WTC11 (cell line): Measurements from ENCODE around the gene PHC3. TPM values are rescaled to one million over a fixed set of nuclear protein-coding genes. Genes with fewer than 3 reads are reported as not detected.

Source experiments
- ATAC-seq: fragments of 200-7000 bp; cut with Tn5 transposase; 2 replicates; pipeline ENCODE4 v1.10.0; 2021; ENCODE audit warnings: mild to moderate bottlenecking, moderate library complexity
- CTCF ChIA-PET: fragments of 300-600 bp; sonication (Branson Sonifier 250); formaldehyde crosslinking; loops from one replicate; lab custom pipeline; 2021; ENCODE audit warnings: antibody characterized with exemption; lab: Charles Lee
- POLR2A ChIA-PET: fragments of 350-600 bp; sonication (Branson Sonifier 250); formaldehyde crosslinking; loops from one replicate; lab custom pipeline; 2021; ENCODE audit warnings: antibody characterized with exemption; lab: Charles Lee
- DNase-seq: peaks from one replicate; pipeline ENCODE4 v3.0.0; 2021; ENCODE audit warnings: low spot score
- H3K27ac Mint-ChIP-seq: 2 replicates; pipeline ENCODE4 v1.8.0; 2021; ENCODE audit warnings: mixed read lengths
- H3K27me3 Mint-ChIP-seq: 2 replicates; pipeline ENCODE4 v1.8.0; 2021; ENCODE audit warnings: low read depth, mild to moderate bottlenecking, moderate library complexity, mixed read lengths
- H3K36me3 Mint-ChIP-seq: 2 replicates; pipeline ENCODE4 v1.8.0; 2021; ENCODE audit warnings: mixed read lengths
- H3K4me1 Mint-ChIP-seq: 2 replicates; pipeline ENCODE4 v1.8.0; 2022; ENCODE audit warnings: mixed read lengths
- H3K4me3 Mint-ChIP-seq: 2 replicates; pipeline ENCODE4 v1.8.0; 2021; ENCODE audit warnings: mild to moderate bottlenecking, moderate library complexity, mixed read lengths
- H3K9me3 Mint-ChIP-seq: 2 replicates; pipeline ENCODE4 v1.8.0; 2021; ENCODE audit warnings: mixed read lengths
- AR ChIP-seq: fragments of 250-450 bp; sonication (Bioruptor Pico); IDR thresholded peaks from 2 replicates; pipeline ENCODE4 v1.9.0; 2021; ENCODE audit warnings: mild to moderate bottlenecking
- E2F1 ChIP-seq: sonication (generic); formaldehyde crosslinking; IDR thresholded peaks from 2 replicates; pipeline ENCODE4 v1.8.0; 2022; ENCODE audit warnings: mild to moderate bottlenecking, missing genetic modification reagents
- ETV6 ChIP-seq: sonication (generic); formaldehyde crosslinking; IDR thresholded peaks from 2 replicates; pipeline ENCODE4 v1.8.1; 2022; ENCODE audit warnings: mild to moderate bottlenecking, missing genetic modification reagents
- FOXJ3 ChIP-seq: sonication (generic); formaldehyde crosslinking; IDR thresholded peaks from 2 replicates; pipeline ENCODE4 v1.9.0; 2021; ENCODE audit warnings: missing genetic modification reagents, mild to moderate bottlenecking, borderline replicate concordance
- FOXK1 ChIP-seq: sonication (generic); formaldehyde crosslinking; IDR thresholded peaks from 2 replicates; pipeline ENCODE4 v1.8.0; 2022; ENCODE audit warnings: mild to moderate bottlenecking, moderate library complexity, missing genetic modification reagents
- HMGA2 ChIP-seq: fragments of 250-450 bp; sonication (Bioruptor Pico); IDR thresholded peaks from 2 replicates; pipeline ENCODE4 v1.4.0; 2021; ENCODE audit warnings: mild to moderate bottlenecking, moderate library complexity
- JAZF1 ChIP-seq: fragments of 250-450 bp; sonication (Bioruptor Pico); IDR thresholded peaks from 2 replicates; pipeline ENCODE4 v1.9.0; 2021; ENCODE audit warnings: moderate library complexity, mild to moderate bottlenecking, inconsistent platforms
- JUN ChIP-seq: sonication (generic); formaldehyde crosslinking; IDR thresholded peaks from 2 replicates; pipeline ENCODE4 v1.8.0; 2023; ENCODE audit warnings: mild to moderate bottlenecking, missing genetic modification reagents
- NFE2L1 ChIP-seq: sonication (generic); formaldehyde crosslinking; IDR thresholded peaks from 2 replicates; pipeline ENCODE4 v1.8.1; 2023; ENCODE audit warnings: missing genetic modification reagents
- PRDM15 ChIP-seq: sonication (generic); formaldehyde crosslinking; IDR thresholded peaks from 2 replicates; pipeline ENCODE4 v1.8.0; 2022; ENCODE audit warnings: missing genetic modification reagents
- PRRX2 ChIP-seq: fragments of 250-450 bp; sonication (Bioruptor Pico); IDR thresholded peaks from 2 replicates; pipeline ENCODE4 v1.8.0; 2021; ENCODE audit warnings: mild to moderate bottlenecking
- RORB ChIP-seq: fragments of 250-450 bp; sonication (Bioruptor Pico); IDR thresholded peaks from 2 replicates; pipeline ENCODE4 v1.9.0; 2021; ENCODE audit warnings: mild to moderate bottlenecking
- TCF7 ChIP-seq: sonication (generic); formaldehyde crosslinking; IDR thresholded peaks from 2 replicates; pipeline ENCODE4 v1.8.0; 2022; ENCODE audit warnings: mild to moderate bottlenecking, low read depth, missing genetic modification reagents, moderate library complexity
- TEAD1 ChIP-seq: sonication (generic); formaldehyde crosslinking; IDR thresholded peaks from 2 replicates; pipeline ENCODE4 v1.8.0; 2022; ENCODE audit warnings: mild to moderate bottlenecking, missing genetic modification reagents
- TP53 ChIP-seq: sonication (generic); formaldehyde crosslinking; IDR thresholded peaks from 2 replicates; pipeline ENCODE4 v1.8.1; 2023; ENCODE audit warnings: mild to moderate bottlenecking, missing genetic modification reagents
- ZNF263 ChIP-seq: sonication (generic); formaldehyde crosslinking; IDR thresholded peaks from 2 replicates; pipeline ENCODE4 v1.8.1; 2022; ENCODE audit warnings: low read depth, mild to moderate bottlenecking, moderate library complexity, missing genetic modification reagents
- total RNA-seq: library from RNA; stranded (reverse); gene quantifications from 3 replicates; pipeline ENCODE4 v1.2.3, GENCODE V29; 2021
- TF ChIP-seq, protein P1 (sequence below): fragments of 250-450 bp; sonication (Bioruptor Pico); IDR thresholded peaks from 2 replicates; pipeline ENCODE4 v1.8.0; 2021; ENCODE audit warnings: mild to moderate bottlenecking

The PHC3 gene
- total RNA-seq, 1 experiment from 2014 or later = 27.8 TPM

DNA sequence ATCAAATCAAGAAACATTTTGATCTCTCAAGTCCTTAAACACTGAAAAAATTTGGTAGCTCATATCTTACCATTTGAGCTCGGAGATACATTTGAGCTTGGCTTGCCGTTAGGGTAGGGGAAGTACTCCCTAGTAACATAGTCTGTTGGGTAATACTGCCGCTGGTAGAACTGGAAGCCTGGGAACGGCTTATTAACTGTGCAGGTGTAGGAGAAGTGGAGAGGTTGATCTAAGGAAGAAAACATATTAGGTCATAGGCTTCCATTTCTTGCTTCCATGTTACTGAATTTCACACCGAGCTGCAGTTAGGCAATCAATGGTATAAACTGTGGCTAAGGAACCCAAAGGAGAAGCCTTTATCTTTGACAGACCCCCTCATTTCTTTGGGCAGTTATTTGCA is 32.5 kb downstream of the PHC3 start:
- H3K4me3 Mint-ChIP-seq = no peak overlapping the region
- H3K27ac Mint-ChIP-seq = no peak overlapping the region
- H3K36me3 Mint-ChIP-seq = peaks cover 10% of the 10 kb centered on the region
- CTCF ChIA-PET = no interaction called here
- DNase-seq (no peak), ATAC-seq (no peak)
- H3K4me1 Mint-ChIP-seq = peaks cover 10% of the 10 kb centered on the region
- POLR2A ChIA-PET = interaction anchor here (1.0 kb wide), 1 partner anchor 25 kb away, joined by 4 read pairs; no protein-coding TSS in a partner anchor
- TF ChIP-seq PRRX2 (CRISPR knock-in tag) (no peak), NFE2L1 (CRISPR knock-in tag) (no peak), HMGA2 (no peak)
- no peaks in the 10 kb centered on the region for H3K9me3 Mint-ChIP-seq
- H3K27me3 Mint-ChIP-seq = no peaks in the 10 kb centered on the region

DNA sequence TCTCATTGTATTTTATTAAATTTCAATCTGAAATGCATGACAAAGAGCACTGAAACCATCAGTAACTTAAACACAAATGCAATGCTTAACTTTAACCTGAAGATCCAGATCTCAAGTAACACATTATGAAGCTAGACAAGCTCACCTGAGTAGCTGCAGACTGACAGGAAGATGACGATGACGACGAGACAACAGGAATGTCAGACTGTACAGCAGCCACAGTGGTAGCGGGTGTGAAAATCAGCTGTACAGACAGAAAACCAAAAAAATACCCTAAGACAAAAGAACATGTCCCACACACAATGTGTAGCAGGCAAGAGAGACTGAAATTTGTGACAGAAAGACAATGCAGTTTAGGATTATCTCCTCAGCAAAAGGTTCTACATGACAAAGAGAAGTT is 36.3 kb downstream of the PHC3 start:
- TF ChIP-seq JUN (CRISPR knock-in tag) (no peak), ETV6 (CRISPR knock-in tag) (no peak), FOXJ3 (no peak), PRDM15 (CRISPR knock-in tag) (no peak), TEAD1 (CRISPR knock-in tag) (no peak), JAZF1 (CRISPR knock-in tag) (no peak), FOXK1 (CRISPR knock-in tag) (no peak), ZNF263 (no peak), AR (CRISPR knock-in tag) (no peak), RORB (no peak), TCF7 (CRISPR knock-in tag) (no peak), E2F1 (no peak), TP53 (CRISPR knock-in tag) (no peak)
- TF ChIP-seq, protein P1, sequence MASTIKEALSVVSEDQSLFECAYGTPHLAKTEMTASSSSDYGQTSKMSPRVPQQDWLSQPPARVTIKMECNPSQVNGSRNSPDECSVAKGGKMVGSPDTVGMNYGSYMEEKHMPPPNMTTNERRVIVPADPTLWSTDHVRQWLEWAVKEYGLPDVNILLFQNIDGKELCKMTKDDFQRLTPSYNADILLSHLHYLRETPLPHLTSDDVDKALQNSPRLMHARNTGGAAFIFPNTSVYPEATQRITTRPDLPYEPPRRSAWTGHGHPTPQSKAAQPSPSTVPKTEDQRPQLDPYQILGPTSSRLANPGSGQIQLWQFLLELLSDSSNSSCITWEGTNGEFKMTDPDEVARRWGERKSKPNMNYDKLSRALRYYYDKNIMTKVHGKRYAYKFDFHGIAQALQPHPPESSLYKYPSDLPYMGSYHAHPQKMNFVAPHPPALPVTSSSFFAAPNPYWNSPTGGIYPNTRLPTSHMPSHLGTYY (CRISPR knock-in tag) = no peak
- TF ChIP-seq, all 79 proteins: peak for 0
- POLR2A ChIA-PET = interaction anchor here (0.6 kb wide), 1 partner anchor 33 kb away, joined by 4 read pairs; no protein-coding TSS in a partner anchor
- Mint-ChIP-seq H3K4me3 (no peak overlapping the region), H3K27ac (peak overlapping the region; percentile 52; the same call in 1 of the 2 replicates), H3K36me3 (peaks cover 10% of the 10 kb centered on the region), H3K9me3 (no peaks in the 10 kb centered on the region), H3K4me1 (no peaks in the 10 kb centered on the region), H3K27me3 (no peaks in the 10 kb centered on the region)
- no peak for DNase-seq
- ATAC-seq = no peak
- CTCF ChIA-PET = no interaction called here
